Osteocyte (in vitro differentiated cells): Measurements from ENCODE around the gene PYGM. TPM values are rescaled to one million over a fixed set of nuclear protein-coding genes. Genes with fewer than 3 reads are reported as not detected.

ENCODE experiments used
- DNase-seq: peaks from one replicate; pipeline ENCODE4 v3.0.0; 2021; ENCODE audit warnings: mixed read lengths; ENCODE audit not compliant: unreplicated experiment; ENCODE audit errors: extremely low spot score
- H3K27ac Mint-ChIP-seq: one replicate; pipeline ENCODE4 v1.8.0; 2021; ENCODE audit warnings: mild to moderate bottlenecking, mixed read lengths; ENCODE audit not compliant: unreplicated experiment
- H3K27me3 Mint-ChIP-seq: one replicate; pipeline ENCODE4 v1.8.0; 2021; ENCODE audit warnings: mixed read lengths; ENCODE audit not compliant: unreplicated experiment
- H3K36me3 Mint-ChIP-seq: one replicate; pipeline ENCODE4 v1.8.0; 2021; ENCODE audit warnings: mixed read lengths; ENCODE audit not compliant: unreplicated experiment
- H3K4me1 Mint-ChIP-seq: one replicate; pipeline ENCODE4 v1.8.0; 2021; ENCODE audit warnings: mixed read lengths; ENCODE audit not compliant: unreplicated experiment
- H3K4me3 Mint-ChIP-seq: one replicate; pipeline ENCODE4 v1.8.0; 2021; ENCODE audit warnings: mild to moderate bottlenecking, moderate library complexity, mixed read lengths; ENCODE audit not compliant: unreplicated experiment
- H3K9me3 Mint-ChIP-seq: one replicate; pipeline ENCODE4 v1.8.0; 2021; ENCODE audit warnings: mixed read lengths; ENCODE audit not compliant: unreplicated experiment
- CTCF ChIP-seq: fragments of 200-600 bp; sonication (generic); IDR thresholded peaks from 2 replicates; pipeline ENCODE4 v1.5.0; 2021; ENCODE audit warnings: antibody characterized with exemption, mild to moderate bottlenecking, moderate library complexity
- total RNA-seq: library from RNA; stranded (reverse); gene quantifications from 2 replicates; pipeline ENCODE4 v1.2.1, GENCODE V29; 2021

Gene PYGM
- total RNA-seq, 1 donor from 2014 or later = 0.73 TPM

GRCh38 chr11:64777449-64778222 lies 17.9 kb upstream of the PYGM start:
- Mint-ChIP-seq H3K27ac (peak overlapping the region; percentile 70), H3K36me3 (peaks cover 37% of the 10 kb centered on the region), H3K4me3 (peak overlapping the region; percentile 81), H3K4me1 (peaks cover 31% of the 10 kb centered on the region), H3K9me3 (no peaks in the 10 kb centered on the region), H3K27me3 (no peaks in the 10 kb centered on the region)
- TF ChIP-seq CTCF = no peak
- DNase-seq = peak; percentile 93

GRCh38 chr11:64776875-64777274 lies 17.1 kb upstream of the PYGM start:
- Mint-ChIP-seq H3K27ac (peak overlapping the region; percentile 70), H3K4me1 (peaks cover 32% of the 10 kb centered on the region), H3K36me3 (peaks cover 43% of the 10 kb centered on the region), H3K27me3 (no peaks in the 10 kb centered on the region), H3K9me3 (no peaks in the 10 kb centered on the region), H3K4me3 (peak overlapping the region; percentile 81)
- DNase-seq = no peak
- TF ChIP-seq CTCF = no peak

GRCh38 chr11:64776425-64776824 lies 16.7 kb upstream of the PYGM start:
- Mint-ChIP-seq H3K9me3 (no peaks in the 10 kb centered on the region), H3K4me1 (peaks cover 32% of the 10 kb centered on the region), H3K36me3 (peaks cover 47% of the 10 kb centered on the region), H3K27me3 (no peaks in the 10 kb centered on the region), H3K4me3 (peak overlapping the region; percentile 81), H3K27ac (peak overlapping the region; percentile 1)
- no peak for TF ChIP-seq CTCF
- DNase-seq = no peak

GRCh38 chr11:64774144-64774543 lies 14.4 kb upstream of the PYGM start:
- Mint-ChIP-seq H3K27me3 (no peaks in the 10 kb centered on the region), H3K36me3 (peaks cover 57% of the 10 kb centered on the region), H3K4me3 (no peak overlapping the region), H3K4me1 (peaks cover 28% of the 10 kb centered on the region), H3K27ac (no peak overlapping the region), H3K9me3 (no peaks in the 10 kb centered on the region)
- no peak for TF ChIP-seq CTCF
- no peak for DNase-seq

GRCh38 chr11:64772303-64773018 lies 12.7 kb upstream of the PYGM start:
- TF ChIP-seq CTCF = no peak
- Mint-ChIP-seq H3K4me1 (peaks cover 25% of the 10 kb centered on the region), H3K27ac (no peak overlapping the region), H3K36me3 (peaks cover 74% of the 10 kb centered on the region), H3K9me3 (no peaks in the 10 kb centered on the region), H3K4me3 (no peak overlapping the region), H3K27me3 (no peaks in the 10 kb centered on the region)
- no peak for DNase-seq
